VCaP (cell line): ENCODE data around the gene HAPSTR1.
A peak's percentile ranks its signal among the peaks of the same experiment; 100 is the strongest.

Experiments used
- H3K27ac ChIP-seq: fragments of 450-650 bp; 2 replicates; pipeline ENCODE4 v1.5.1; 2017
- CTCF ChIP-seq: fragments of 450-650 bp; conservative IDR thresholded peaks from 2 replicates; pipeline ENCODE4 v1.5.1; 2017; ENCODE audit warnings: mild to moderate bottlenecking, moderate library complexity

HAPSTR1 gene

GRCh38 chr16:9134739-9135138, 43.3 kb downstream of the HAPSTR1 start:
- H3K27ac ChIP-seq, result no peak overlapping the region
- TF ChIP-seq CTCF, result peak; percentile 75

- H3K27ac ChIP-seq, result no peak overlapping the region
- TF ChIP-seq CTCF, result no peak
Observed at GRCh38 chr16:9135797-9136196, 44.4 kb downstream of the HAPSTR1 start.

GRCh38 chr16:9136596-9136995, 45.2 kb downstream of the HAPSTR1 start:
- H3K27ac ChIP-seq, result no peak overlapping the region
- no peak for TF ChIP-seq CTCF

GRCh38 chr16:9138021-9138680, 46.7 kb downstream of the HAPSTR1 start:
- TF ChIP-seq CTCF, result no peak
- H3K27ac ChIP-seq, result no peak overlapping the region

- TF ChIP-seq CTCF, result peak; percentile 86
- no peak overlapping the region for H3K27ac ChIP-seq
Observed at GRCh38 chr16:9138731-9139501, 47.5 kb downstream of the HAPSTR1 start.

GRCh38 chr16:9139965-9140364, 48.5 kb downstream of the HAPSTR1 start:
- no peak overlapping the region for H3K27ac ChIP-seq
- no peak for TF ChIP-seq CTCF
